ENCODE results near the gene UTS2. TPM values are rescaled to one million over a fixed set of nuclear protein-coding genes. Genes with fewer than 3 reads are reported as not detected.

The UTS2 gene
- 0.35 and 1.3 TPM in 2 replicates for total RNA-seq (2014; rRNA removed; shearing (Covaris generic))

- Histone ChIP-seq H3K27me3 (ENCODE audit: control insufficient read depth, insufficient read depth, low read length) (no peaks in the 10 kb centered on the region; the same call in 1 of the 2 replicates), H3K4me3 (ENCODE audit: insufficient read depth, low read depth, low read length) (no peak within 1 kb of the TSS), H3K36me3 (replicated peaks; ENCODE audit: control insufficient read depth, insufficient read depth, low read length) (no peaks in the 10 kb centered on the region)
- DNase-seq = no peak
Observed at GRCh38 chr1:7852804-7853683, at the start of gene UTS2. TSS of gene UTS2 (minus strand) at chr1:7853065. CDS start at chr1:7853003, 62 bp downstream.

- H3K4me3 ChIP-seq (ENCODE audit: insufficient read depth, low read depth, low read length) = no peak overlapping the region
- H3K36me3 ChIP-seq (replicated peaks; ENCODE audit: control insufficient read depth, insufficient read depth, low read length) = no peaks in the 10 kb centered on the region
- no peak for DNase-seq
- peaks cover 1% of the 10 kb centered on the region; the same call in 1 of the 2 replicates for H3K27me3 ChIP-seq (ENCODE audit: control insufficient read depth, insufficient read depth, low read length)
Observed at GRCh38 chr1:7899741-7900140, 46.9 kb upstream of the UTS2 start.

- DNase-seq = no peak
- H3K27me3 ChIP-seq (ENCODE audit: control insufficient read depth, insufficient read depth, low read length) = peaks cover 1% of the 10 kb centered on the region; the same call in 1 of the 2 replicates
Observed at GRCh38 chr1:7898962-7899361, 46.1 kb upstream of the UTS2 start.

GRCh38 chr1:7896994-7897393, 44.1 kb upstream of the UTS2 start:
- H3K27me3 ChIP-seq (ENCODE audit: control insufficient read depth, insufficient read depth, low read length) = no peaks in the 10 kb centered on the region; the same call in 1 of the 2 replicates
- DNase-seq = no peak
- H3K36me3 ChIP-seq (replicated peaks; ENCODE audit: control insufficient read depth, insufficient read depth, low read length) = no peaks in the 10 kb centered on the region
- H3K4me3 ChIP-seq (ENCODE audit: insufficient read depth, low read depth, low read length) = no peak overlapping the region

More at GRCh38 chr1:7898962-7899361, 46.1 kb upstream of the UTS2 start:
- H3K4me3 ChIP-seq (ENCODE audit: insufficient read depth, low read depth, low read length) = no peak overlapping the region
- H3K36me3 ChIP-seq (replicated peaks; ENCODE audit: control insufficient read depth, insufficient read depth, low read length) = no peaks in the 10 kb centered on the region

GRCh38 chr1:7893529-7894180, 40.8 kb upstream of the UTS2 start:
- DNase-seq = no peak
- Histone ChIP-seq H3K4me3 (ENCODE audit: insufficient read depth, low read depth, low read length) (no peak overlapping the region), H3K27me3 (ENCODE audit: control insufficient read depth, insufficient read depth, low read length) (no peaks in the 10 kb centered on the region), H3K36me3 (replicated peaks; ENCODE audit: control insufficient read depth, insufficient read depth, low read length) (no peaks in the 10 kb centered on the region)

- no peaks in the 10 kb centered on the region for H3K36me3 ChIP-seq (replicated peaks; ENCODE audit: control insufficient read depth, insufficient read depth, low read length)
- DNase-seq = no peak
Observed at GRCh38 chr1:7891804-7892203, 38.9 kb upstream of the UTS2 start.

GRCh38 chr1:7890853-7891252, 38.0 kb upstream of the UTS2 start:
- H3K27me3 ChIP-seq (ENCODE audit: control insufficient read depth, insufficient read depth, low read length) = no peaks in the 10 kb centered on the region
- no peaks in the 10 kb centered on the region for H3K36me3 ChIP-seq (replicated peaks; ENCODE audit: control insufficient read depth, insufficient read depth, low read length)
- DNase-seq = no peak
- no peak overlapping the region for H3K4me3 ChIP-seq (ENCODE audit: insufficient read depth, low read depth, low read length)

More at GRCh38 chr1:7891804-7892203, 38.9 kb upstream of the UTS2 start:
- Histone ChIP-seq H3K27me3 (ENCODE audit: control insufficient read depth, insufficient read depth, low read length) (no peaks in the 10 kb centered on the region), H3K4me3 (ENCODE audit: insufficient read depth, low read depth, low read length) (no peak overlapping the region)

- H3K27me3 ChIP-seq (ENCODE audit: control insufficient read depth, insufficient read depth, low read length) = no peaks in the 10 kb centered on the region
- DNase-seq = no peak
- no peak overlapping the region for H3K4me3 ChIP-seq (ENCODE audit: insufficient read depth, low read depth, low read length)
Observed at GRCh38 chr1:7888248-7889081, 35.6 kb upstream of the UTS2 start.

GRCh38 chr1:7886405-7886745, 33.5 kb upstream of the UTS2 start:
- Histone ChIP-seq H3K27me3 (ENCODE audit: control insufficient read depth, insufficient read depth, low read length) (no peaks in the 10 kb centered on the region), H3K4me3 (ENCODE audit: insufficient read depth, low read depth, low read length) (no peak overlapping the region), H3K36me3 (replicated peaks; ENCODE audit: control insufficient read depth, insufficient read depth, low read length) (no peaks in the 10 kb centered on the region)
- no peak for DNase-seq

More at GRCh38 chr1:7888248-7889081, 35.6 kb upstream of the UTS2 start:
- no peaks in the 10 kb centered on the region for H3K36me3 ChIP-seq (replicated peaks; ENCODE audit: control insufficient read depth, insufficient read depth, low read length)

- Histone ChIP-seq H3K36me3 (replicated peaks; ENCODE audit: control insufficient read depth, insufficient read depth, low read length) (no peaks in the 10 kb centered on the region), H3K4me3 (ENCODE audit: insufficient read depth, low read depth, low read length) (peak overlapping the region; percentile 6; the same call in 1 of the 2 replicates)
- DNase-seq = peak; percentile 97
Observed at GRCh38 chr1:7885513-7886404, 32.9 kb upstream of the UTS2 start.

GRCh38 chr1:7884757-7885156, 31.9 kb upstream of the UTS2 start:
- Histone ChIP-seq H3K27me3 (ENCODE audit: control insufficient read depth, insufficient read depth, low read length) (no peaks in the 10 kb centered on the region), H3K36me3 (replicated peaks; ENCODE audit: control insufficient read depth, insufficient read depth, low read length) (no peaks in the 10 kb centered on the region), H3K4me3 (ENCODE audit: insufficient read depth, low read depth, low read length) (no peak overlapping the region)
- DNase-seq = no peak

More at GRCh38 chr1:7885513-7886404, 32.9 kb upstream of the UTS2 start:
- no peaks in the 10 kb centered on the region for H3K27me3 ChIP-seq (ENCODE audit: control insufficient read depth, insufficient read depth, low read length)

GRCh38 chr1:7879228-7879627, 26.4 kb upstream of the UTS2 start:
- no peaks in the 10 kb centered on the region for H3K27me3 ChIP-seq (ENCODE audit: control insufficient read depth, insufficient read depth, low read length)
- H3K4me3 ChIP-seq (ENCODE audit: insufficient read depth, low read depth, low read length) = no peak overlapping the region
- no peak for DNase-seq
- H3K36me3 ChIP-seq (replicated peaks; ENCODE audit: control insufficient read depth, insufficient read depth, low read length) = no peaks in the 10 kb centered on the region

- Histone ChIP-seq H3K36me3 (replicated peaks; ENCODE audit: control insufficient read depth, insufficient read depth, low read length) (no peaks in the 10 kb centered on the region), H3K4me3 (ENCODE audit: insufficient read depth, low read depth, low read length) (no peak overlapping the region), H3K27me3 (ENCODE audit: control insufficient read depth, insufficient read depth, low read length) (no peaks in the 10 kb centered on the region)
- no peak for DNase-seq
Observed at GRCh38 chr1:7878027-7878426, 25.2 kb upstream of the UTS2 start.
